Stimulated activated naive CD8-positive, alpha-beta T cell treated with anti-CD3 and anti-CD28 coated beads, Interleukin-15, amount 100 ng/mL, for 72 hours (primary cell): ENCODE data around the gene CA9.

Experiments
- ATAC-seq: fragments of 150-1000 bp; cut with Tn5 transposase; 2 replicates; pipeline ENCODE4 v1.10.0; 2021; ENCODE audit warnings: mild to moderate bottlenecking, moderate library complexity
- DNase-seq, 2 donors: peaks; one replicate each; pipeline ENCODE4 v3.0.0; 2021 to 2022
- H3K27ac Mint-ChIP-seq, 2 donors: one replicate each; pipeline ENCODE4 v1.8.0; 2022; ENCODE audit warnings: mild to moderate bottlenecking in 2 of 2, mixed read lengths in 2 of 2, moderate library complexity in 2 of 2
- H3K27me3 Mint-ChIP-seq: one replicate; pipeline ENCODE4 v1.8.0; 2022; ENCODE audit warnings: mixed read lengths
- H3K4me1 Mint-ChIP-seq: one replicate; pipeline ENCODE4 v1.8.0; 2022; ENCODE audit warnings: mild to moderate bottlenecking, mixed read lengths
- H3K4me3 Mint-ChIP-seq, 2 donors: one replicate each; pipeline ENCODE4 v1.8.0; 2022; ENCODE audit warnings: mild to moderate bottlenecking in 2 of 2, mixed read lengths in 2 of 2, moderate library complexity in 1 of 2
- H3K9me3 Mint-ChIP-seq, 2 donors: one replicate each; pipeline ENCODE4 v1.8.0; 2022; ENCODE audit warnings: mixed read lengths in 2 of 2

CA9 gene

DNA sequence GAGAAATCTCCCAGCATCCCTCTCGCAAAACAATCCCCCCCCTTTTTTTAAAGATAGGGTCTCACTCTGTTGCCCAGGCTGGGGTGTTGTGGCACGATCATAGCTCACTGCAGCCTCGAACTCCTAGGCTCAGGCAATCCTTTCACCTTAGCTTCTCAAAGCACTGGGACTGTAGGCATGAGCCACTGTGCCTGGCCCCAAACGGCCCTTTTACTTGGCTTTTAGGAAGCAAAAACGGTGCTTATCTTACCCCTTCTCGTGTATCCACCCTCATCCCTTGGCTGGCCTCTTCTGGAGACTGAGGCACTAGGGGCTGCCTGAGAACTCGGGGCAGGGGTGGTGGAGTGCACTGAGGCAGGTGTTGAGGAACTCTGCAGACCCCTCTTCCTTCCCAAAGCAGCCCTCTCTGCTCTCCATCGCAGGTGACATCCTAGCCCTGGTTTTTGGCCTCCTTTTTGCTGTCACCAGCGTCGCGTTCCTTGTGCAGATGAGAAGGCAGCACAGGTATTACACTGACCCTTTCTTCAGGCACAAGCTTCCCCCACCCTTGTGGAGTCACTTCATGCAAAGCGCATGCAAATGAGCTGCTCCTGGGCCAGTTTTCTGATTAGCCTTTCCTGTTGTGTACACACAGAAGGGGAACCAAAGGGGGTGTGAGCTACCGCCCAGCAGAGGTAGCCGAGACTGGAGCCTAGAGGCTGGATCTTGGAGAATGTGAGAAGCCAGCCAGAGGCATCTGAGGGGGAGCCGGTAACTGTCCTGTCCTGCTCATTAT lies 6.8 kb downstream of the CA9 start:
- DNase-seq (no peak), ATAC-seq (no peak)
- Mint-ChIP-seq H3K4me3 (no peak overlapping the region), H3K27me3 (no peaks in the 10 kb centered on the region), H3K9me3 (no peaks in the 10 kb centered on the region), H3K4me1 (peaks cover 7% of the 10 kb centered on the region), H3K27ac (no peak overlapping the region)

DNA sequence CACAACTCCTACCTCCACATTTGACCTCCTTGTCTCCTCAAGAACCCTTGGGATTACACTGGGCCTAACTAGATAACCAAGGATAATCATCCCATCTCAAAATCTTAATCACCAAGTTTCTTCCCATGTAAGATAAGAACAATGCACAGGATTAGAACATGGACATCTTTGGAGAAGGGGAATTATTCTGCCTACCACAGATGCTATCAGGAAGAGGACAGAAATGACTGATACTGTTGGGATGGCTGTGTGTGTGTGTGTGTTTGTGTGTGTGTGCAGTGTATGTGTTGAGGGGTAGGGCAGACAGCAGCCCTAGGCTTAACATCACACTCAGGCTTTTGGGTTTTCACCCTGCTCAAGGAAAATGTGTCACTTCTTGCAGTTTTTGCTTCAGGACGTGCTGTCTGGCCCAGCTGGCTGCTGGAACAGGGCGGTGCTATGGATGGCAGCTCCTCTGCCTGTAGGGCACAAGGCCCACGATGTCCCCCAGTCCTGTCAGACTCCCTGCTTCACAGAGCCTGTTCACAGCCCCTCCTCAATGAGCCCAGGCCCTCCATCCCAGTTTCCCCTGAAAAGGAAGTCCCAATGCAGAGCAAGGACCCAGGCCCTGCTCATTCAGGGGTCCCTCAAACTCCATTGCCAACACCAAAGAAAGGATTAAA lies 7.7 kb downstream of the CA9 start:
- peaks cover 2% of the 10 kb centered on the region for H3K4me1 Mint-ChIP-seq

DNA sequence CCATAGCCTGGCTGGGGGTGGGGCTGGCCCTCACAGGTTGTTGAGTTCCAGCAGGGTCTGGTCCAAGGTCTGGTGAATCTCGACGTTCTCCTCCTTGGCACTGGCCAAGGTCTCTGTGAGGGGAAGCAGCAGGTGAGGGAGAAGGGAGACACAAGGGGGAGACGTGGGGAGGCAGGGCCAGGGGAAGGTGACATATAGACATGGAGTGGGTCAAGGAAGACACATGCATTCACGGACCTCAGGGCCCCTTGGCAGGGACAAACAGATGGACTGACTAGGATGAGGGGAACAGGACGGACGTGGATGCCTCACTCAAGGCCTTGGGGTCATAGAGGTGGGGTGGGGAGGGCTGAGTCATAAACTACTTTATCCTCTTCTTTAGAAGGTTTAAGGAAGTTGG lies 8.3 kb downstream of the CA9 start:
- Mint-ChIP-seq H3K27me3 (no peaks in the 10 kb centered on the region), H3K4me3 (no peak overlapping the region), H3K9me3 (no peaks in the 10 kb centered on the region), H3K27ac (peak overlapping the region in 1 of 2 donors; percentile 27), H3K4me1 (no peaks in the 10 kb centered on the region)
- ATAC-seq (no peak), DNase-seq (no peak)

More for the DNA sequence above, 7.7 kb downstream of the CA9 start:
- Mint-ChIP-seq H3K27me3 (no peaks in the 10 kb centered on the region), H3K9me3 (no peaks in the 10 kb centered on the region), H3K27ac (no peak overlapping the region), H3K4me3 (no peak overlapping the region)
- ATAC-seq (no peak), DNase-seq (no peak)

DNA sequence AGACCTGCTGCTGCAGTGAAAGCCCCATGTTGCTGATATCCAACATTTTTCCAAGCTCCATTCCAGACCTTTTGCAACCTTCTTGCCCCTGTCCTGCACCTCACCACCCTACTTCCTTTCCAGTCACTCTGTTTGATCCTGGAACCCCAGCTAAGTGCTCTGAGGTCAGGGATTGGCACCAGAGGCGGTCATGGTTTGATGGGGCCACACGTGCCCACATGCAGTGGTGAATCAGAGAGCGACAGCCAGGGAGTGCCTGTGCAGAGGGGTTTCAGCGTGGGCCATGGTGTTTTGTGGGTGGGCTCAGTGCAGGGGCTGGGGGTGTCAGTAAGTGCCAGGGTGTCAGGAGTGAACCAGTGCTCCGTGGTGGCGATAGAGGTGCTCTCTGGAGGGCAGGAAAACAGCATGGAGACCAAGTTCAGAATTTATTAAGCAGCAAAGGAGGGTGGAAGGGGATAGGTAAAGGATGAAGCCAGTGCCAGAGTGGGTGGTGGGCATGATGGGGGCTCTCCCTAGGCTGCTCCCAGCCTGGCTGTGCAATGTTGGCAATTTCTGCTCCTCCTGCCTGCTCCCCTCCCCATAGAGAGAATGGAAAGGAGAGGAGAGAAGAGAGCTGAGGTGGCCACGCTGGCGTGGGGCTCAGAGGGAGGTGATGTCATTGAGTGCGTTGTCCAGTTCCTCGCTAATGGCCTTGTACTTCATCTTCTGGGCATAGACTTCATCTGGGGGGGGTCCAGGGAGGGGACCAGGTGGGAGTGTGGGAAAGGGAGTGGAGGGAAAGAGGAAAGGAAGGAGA lies 9.0 kb downstream of the CA9 start:
- no peak for DNase-seq
- Mint-ChIP-seq H3K4me1 (peaks cover 6% of the 10 kb centered on the region), H3K27me3 (no peaks in the 10 kb centered on the region), H3K27ac (peak overlapping the region in 1 of 2 donors; percentile 27), H3K9me3 (no peaks in the 10 kb centered on the region), H3K4me3 (no peak overlapping the region)
- ATAC-seq, result no peak

DNA sequence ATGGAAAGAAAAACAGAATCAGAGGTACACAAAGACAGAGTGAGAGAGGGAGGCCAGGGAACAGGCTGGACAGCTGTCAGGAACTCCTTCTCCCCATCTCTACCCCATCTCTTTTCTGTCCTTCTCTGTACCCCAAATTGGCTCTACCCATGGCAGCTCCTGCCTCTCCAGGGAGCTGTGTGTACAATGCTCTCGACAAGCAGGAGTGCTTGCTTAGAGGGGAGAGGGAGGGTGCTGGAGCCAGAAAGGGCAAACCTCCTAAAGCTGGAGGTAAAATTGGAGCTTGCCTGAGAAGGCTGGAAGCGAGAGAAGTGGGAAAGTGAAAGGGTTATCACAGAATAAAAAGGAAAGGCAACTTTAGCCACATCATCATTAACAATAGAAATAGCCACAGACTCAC lies 9.6 kb downstream of the CA9 start:
- H3K9me3 Mint-ChIP-seq, result no peaks in the 10 kb centered on the region
- H3K4me1 Mint-ChIP-seq, result peaks cover 11% of the 10 kb centered on the region
- H3K4me3 Mint-ChIP-seq, result no peak overlapping the region
- no peak overlapping the region for H3K27ac Mint-ChIP-seq
- DNase-seq (no peak), ATAC-seq (no peak)
- no peaks in the 10 kb centered on the region for H3K27me3 Mint-ChIP-seq

DNA sequence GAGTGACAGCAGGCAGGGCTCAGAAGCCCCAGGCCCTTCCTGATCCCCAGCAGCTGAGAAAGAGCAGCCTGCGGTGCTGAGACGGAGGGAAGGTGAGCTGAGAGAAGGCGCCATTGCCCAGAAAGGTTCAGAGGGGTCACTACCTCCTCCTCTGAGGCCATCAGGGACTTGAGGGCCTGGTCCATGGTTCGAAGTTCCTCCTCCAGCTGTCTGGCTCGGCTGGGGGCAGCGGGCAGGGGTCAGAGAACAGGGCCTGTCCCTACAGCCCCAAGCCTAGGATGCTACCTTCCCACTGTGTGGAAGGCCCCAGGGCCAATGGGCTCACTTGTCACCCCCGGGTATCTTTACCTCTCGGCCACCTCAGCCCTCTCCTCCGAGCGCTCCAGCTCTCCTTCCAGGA lies 11.2 kb downstream of the CA9 start:
- H3K4me1 Mint-ChIP-seq, result peaks cover 24% of the 10 kb centered on the region
- no peak for DNase-seq
- no peak overlapping the region for H3K4me3 Mint-ChIP-seq
- no peak overlapping the region for H3K27ac Mint-ChIP-seq
- no peak for ATAC-seq
- no peaks in the 10 kb centered on the region for H3K9me3 Mint-ChIP-seq
- H3K27me3 Mint-ChIP-seq, result no peaks in the 10 kb centered on the region

DNA sequence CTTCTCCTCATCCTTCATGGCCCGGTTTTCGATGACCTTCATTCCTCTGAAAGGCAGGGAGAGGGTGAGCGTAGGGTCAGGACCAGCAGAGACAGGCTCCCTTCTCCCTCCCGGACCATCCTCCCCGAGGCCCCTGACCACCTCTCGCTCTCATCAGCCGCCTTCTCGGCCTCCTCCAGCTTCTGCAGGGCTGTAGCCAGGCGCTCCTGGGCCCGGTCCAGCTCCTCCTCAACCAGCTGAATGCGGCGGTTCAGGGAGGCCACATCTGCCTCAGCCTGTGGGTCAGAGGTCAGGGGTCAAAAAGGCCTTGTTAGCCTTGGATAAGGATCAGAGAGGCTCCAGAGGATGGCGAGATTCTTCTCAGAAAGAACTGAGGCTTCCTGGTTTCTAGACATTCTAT lies 11.8 kb downstream of the CA9 start:
- Mint-ChIP-seq H3K27ac (no peak overlapping the region), H3K4me1 (peaks cover 29% of the 10 kb centered on the region), H3K9me3 (no peaks in the 10 kb centered on the region), H3K4me3 (no peak overlapping the region), H3K27me3 (no peaks in the 10 kb centered on the region)
- DNase-seq (no peak), ATAC-seq (no peak)

DNA sequence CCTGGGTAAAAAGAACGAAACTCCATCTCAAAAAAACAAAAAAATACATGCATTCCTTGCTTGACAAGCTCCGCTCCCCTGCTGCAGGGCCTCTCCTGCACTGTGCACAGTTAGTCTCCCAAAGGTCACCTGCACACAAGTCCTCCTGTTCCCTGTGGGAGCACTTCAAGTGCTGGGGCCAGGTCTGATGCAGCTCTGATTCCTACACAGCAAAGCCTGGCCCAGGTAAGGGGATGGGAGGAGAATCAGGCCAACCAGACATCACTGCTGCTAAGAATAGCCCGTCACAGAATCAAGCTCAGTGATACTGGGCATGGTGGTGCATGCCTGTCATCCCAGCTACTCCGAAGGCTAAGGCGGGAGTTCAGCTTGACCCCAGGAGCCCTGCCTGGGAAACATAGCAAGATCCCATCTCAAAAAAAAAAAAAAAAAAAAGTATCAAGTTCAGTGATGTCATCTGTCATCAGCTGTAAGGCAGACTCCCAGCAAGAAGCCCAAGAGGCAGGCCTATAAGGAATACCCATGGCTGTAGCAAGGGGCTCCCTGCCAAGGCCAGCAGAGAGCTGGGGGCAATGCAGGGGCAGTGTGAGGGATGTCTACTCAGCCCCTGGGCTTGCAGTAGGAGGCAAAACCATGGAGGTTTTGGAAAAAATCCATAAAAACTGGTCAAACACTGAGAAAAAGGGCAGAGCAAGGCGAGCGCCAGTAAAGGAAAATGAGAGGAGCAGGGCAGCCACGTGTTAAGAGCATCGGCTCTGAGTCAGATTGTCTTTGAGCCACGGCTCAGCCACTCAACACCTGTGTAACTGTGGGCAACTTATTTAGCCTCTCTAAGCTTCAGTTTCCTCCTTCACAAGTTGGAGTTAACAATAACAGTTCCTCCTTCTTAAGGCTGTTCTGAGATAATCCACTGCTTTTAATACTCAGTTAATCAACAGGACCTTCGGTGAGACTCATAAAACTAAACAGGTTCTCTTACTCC lies 12.8 kb downstream of the CA9 start:
- Mint-ChIP-seq H3K4me3 (no peak overlapping the region), H3K27ac (no peak overlapping the region), H3K27me3 (no peaks in the 10 kb centered on the region), H3K4me1 (peaks cover 38% of the 10 kb centered on the region), H3K9me3 (no peaks in the 10 kb centered on the region)
- no peak for ATAC-seq
- no peak for DNase-seq

DNA sequence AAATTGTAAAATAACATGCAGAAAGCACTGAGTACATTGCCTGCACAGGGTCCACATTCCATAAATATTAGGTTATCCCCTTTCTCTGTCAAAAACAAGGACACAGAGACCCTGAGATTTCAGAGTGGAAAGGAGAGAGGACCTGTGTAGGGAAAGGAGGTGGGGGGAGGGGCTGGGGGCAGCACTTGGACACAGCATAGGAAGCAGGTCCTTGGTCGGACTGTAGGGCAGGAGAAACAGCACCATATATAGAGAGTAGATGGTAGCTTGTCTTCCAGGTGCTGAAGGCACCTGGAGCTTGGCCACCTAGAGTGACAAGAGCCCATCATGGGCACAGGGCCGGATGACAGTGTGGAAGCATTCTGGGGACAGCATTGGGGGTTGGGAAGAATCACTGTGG lies 13.6 kb downstream of the CA9 start:
- Mint-ChIP-seq H3K9me3 (no peaks in the 10 kb centered on the region), H3K27ac (no peak overlapping the region), H3K4me1 (peaks cover 45% of the 10 kb centered on the region), H3K4me3 (no peak overlapping the region), H3K27me3 (no peaks in the 10 kb centered on the region)
- DNase-seq, result no peak
- no peak for ATAC-seq

DNA sequence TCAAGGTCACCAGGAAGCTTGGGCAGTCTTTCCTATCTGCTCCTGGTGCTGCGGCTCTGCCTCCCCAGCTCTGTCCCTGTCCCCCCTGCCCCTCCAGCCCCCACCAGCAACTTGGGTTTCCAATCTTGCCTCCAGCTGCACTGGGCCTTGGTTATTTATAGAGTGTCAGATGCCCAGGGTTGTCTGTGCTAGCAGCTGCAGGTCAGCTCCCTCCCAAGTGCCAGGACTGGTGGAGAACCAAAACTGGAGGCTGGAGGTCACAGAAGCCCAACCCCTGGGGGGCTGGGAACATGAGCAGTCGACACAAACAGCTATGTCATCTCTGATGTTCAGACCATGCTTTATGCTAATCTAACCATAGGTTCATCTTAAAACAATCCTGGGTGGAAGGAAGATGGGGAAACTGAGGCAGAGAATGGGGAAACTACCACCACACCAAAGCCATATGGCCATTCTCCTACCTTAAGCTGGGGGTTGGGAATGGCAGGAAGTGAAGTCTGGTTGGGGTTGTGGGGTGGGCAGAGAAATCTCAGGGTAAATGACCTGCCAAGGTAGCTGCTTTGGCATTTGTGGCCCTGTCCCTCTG lies 14.3 kb downstream of the CA9 start:
- Mint-ChIP-seq H3K27me3 (no peaks in the 10 kb centered on the region), H3K4me1 (peaks cover 45% of the 10 kb centered on the region), H3K27ac (no peak overlapping the region), H3K4me3 (peak overlapping the region in 1 of 2 donors; percentile 17), H3K9me3 (no peaks in the 10 kb centered on the region)
- no peak for ATAC-seq
- no peak for DNase-seq

DNA sequence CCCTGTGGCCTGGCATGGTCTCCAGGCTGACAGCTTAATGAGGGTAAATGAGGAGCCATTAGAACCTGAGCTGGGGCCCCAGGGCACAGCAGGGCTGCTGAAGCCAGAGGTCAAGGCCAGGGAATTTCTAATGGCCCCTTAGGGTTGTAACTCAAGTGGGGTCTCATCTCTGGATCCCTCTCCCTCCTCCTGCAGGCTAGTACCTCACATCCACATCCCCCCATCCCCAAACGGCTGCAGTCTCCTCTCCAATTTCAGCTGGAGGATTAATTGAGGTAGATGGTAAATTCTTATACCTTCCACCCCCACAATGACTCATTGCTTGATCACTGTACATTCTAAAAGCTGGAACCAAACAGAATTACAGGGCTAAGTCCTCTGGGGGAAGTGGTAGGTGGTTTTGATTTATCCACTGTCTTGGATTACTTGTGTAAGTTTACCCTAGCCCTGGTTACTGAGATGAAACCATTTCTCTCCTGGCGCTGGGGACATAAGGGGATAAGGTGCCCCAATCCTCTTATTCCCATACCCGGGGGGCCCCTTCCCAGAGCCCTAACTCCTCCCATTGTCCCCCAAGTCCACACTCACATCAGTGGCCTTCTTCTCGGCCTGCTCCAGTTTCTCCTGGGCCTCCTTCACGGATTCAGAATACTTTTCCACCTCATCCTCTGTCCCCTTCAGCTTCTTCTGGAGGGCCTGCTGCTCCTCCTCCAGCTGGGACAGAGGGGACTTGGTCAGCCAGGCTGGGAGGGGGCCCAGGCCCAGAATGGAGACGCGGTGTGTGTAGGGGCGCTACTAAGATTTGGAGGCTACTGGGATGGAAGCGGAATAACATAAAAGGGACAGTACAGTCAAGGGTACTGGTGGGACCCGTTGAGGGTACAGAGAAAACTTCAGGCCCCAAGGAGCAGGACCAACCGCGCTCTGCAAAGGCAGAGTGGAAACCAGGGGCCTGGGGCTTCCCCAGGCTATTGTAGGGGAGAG lies 15.1 kb downstream of the CA9 start:
- H3K4me1 Mint-ChIP-seq, result peaks cover 45% of the 10 kb centered on the region
- H3K9me3 Mint-ChIP-seq, result no peaks in the 10 kb centered on the region
- no peaks in the 10 kb centered on the region for H3K27me3 Mint-ChIP-seq
- H3K27ac Mint-ChIP-seq, result peak overlapping the region; percentile 74 to 80
- ATAC-seq (peak; percentile 81), DNase-seq (no peak)
- peak overlapping the region; percentile 71 to 74 for H3K4me3 Mint-ChIP-seq

DNA sequence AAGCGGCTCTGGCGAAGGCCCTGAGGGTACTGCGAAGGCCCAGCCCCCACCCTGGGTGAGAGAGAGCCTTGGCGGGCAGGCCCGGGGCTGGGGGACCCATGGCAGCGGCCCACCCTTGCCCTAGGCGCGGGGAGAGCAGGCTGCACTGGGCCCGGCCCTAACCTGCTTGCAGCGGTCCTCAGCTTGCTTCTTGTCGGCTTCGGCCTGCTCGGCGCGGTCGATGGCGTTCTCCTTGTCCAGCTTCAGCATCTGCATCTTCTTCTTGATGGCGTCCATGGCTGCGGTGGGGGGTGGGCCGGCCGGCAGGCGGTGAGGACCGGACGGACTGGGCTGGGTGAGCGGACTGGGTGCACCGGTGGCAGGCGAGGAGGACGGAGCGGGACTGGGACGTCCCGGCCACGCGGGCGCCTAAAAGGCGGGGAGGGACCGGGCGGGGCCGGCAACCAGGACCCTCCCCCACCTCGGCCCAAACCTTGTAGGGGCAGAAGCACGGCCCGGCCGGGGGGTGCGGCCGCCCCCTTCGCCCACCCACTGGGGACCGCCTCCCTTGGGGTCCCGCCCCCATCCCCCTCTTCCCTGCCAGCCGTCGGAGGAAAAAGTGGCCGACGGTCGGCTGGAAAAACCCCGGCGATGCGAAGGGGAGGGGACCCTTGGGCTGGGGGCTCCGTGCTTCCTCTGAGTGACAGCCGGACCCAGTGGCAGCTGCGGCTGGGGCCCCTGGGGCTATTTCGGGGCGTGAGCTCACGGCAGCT lies 16.0 kb downstream of the CA9 start, which contains the start of gene TPM2:
TSS of gene TPM2 (minus strand) at position 384 of the 752 bp plus-strand sequence. CDS start at position 276, 108 bp downstream.
- peak within 1 kb of the TSS; percentile 74 to 80 for H3K27ac Mint-ChIP-seq
- peak within 1 kb of the TSS; percentile 87 to 88 for H3K4me3 Mint-ChIP-seq
- no peaks in the 10 kb centered on the region for H3K27me3 Mint-ChIP-seq
- ATAC-seq, result peak; percentile 60
- no peak for DNase-seq
- H3K9me3 Mint-ChIP-seq, result no peaks in the 10 kb centered on the region
- peaks cover 45% of the 10 kb centered on the region for H3K4me1 Mint-ChIP-seq

DNA sequence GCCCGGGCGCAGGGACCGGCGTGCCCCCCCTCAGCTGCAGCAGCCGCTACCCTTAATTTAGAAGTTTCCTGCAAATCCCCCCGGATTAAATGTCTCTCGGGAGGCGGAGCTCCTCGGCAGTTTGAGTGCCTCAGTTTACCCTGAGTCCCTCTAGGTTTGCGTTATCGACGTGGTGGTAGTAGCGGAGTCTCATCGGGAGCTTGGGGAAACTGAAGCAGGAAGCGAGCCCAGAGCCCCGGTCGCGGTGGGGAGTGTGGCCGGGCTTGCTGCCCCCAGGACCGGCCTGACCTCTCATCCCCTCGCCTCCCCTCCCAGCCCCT lies 16.5 kb downstream of the CA9 start:
- no peak overlapping the region for H3K27ac Mint-ChIP-seq
- ATAC-seq, result peak; percentile 22
- no peaks in the 10 kb centered on the region for H3K9me3 Mint-ChIP-seq
- peaks cover 45% of the 10 kb centered on the region for H3K4me1 Mint-ChIP-seq
- H3K27me3 Mint-ChIP-seq, result no peaks in the 10 kb centered on the region
- no peak for DNase-seq
- H3K4me3 Mint-ChIP-seq, result peak overlapping the region; percentile 67 to 78
